Peyer's patch (tissue), 4 donors: ENCODE measurements around the gene VSTM2B. TPM values are rescaled to one million over a fixed set of nuclear protein-coding genes. Genes with fewer than 3 reads are reported as not detected.

ENCODE experiments used
- DNase-seq, 3 donors: peaks; one replicate each; pipeline ENCODE4 v3.0.0-alpha.2; 2017 to 2019
- H3K27ac ChIP-seq, 4 donors: fragments of 200-600 bp; sonication (generic); one replicate each; pipeline ENCODE4 v1.5.1; 2016 to 2019
- H3K27me3 ChIP-seq, 2 donors: fragments of 200-600 bp; sonication (generic); one replicate each; pipeline ENCODE4 v1.5.1; 2019
- H3K36me3 ChIP-seq, 3 donors: fragments of 200-600 bp; sonication (generic); one replicate each; pipeline ENCODE4 v1.5.1; 2016 to 2019
- H3K4me1 ChIP-seq, 4 donors: fragments of 200-600 bp; sonication (generic); one replicate each; pipeline ENCODE4 v1.5.1; 2016 to 2019
- H3K4me3 ChIP-seq, 4 donors: fragments of 200-600 bp; sonication (generic); 1 replicate in 3 of 4; 2 replicates in 1 of 4; pipeline ENCODE4 v1.5.1; 2016 to 2019; ENCODE audit warnings: mild to moderate bottlenecking in 1 of 4
- H3K9me3 ChIP-seq, 4 donors: fragments of 200-600 bp; sonication (generic); one replicate each; pipeline ENCODE4 v1.5.1; 2016 to 2019; ENCODE audit warnings: mild to moderate bottlenecking in 1 of 4
- CTCF ChIP-seq, 6 experiments: fragments of 450-650 bp in 4 of 6; fragments of 200-600 bp in 2 of 6; sonication (generic) in 1 of 6; IDR thresholded peaks; one replicate each; pipeline ENCODE4 v1.5.1; 2017 to 2019; ENCODE audit warnings: antibody characterized with exemption in 6 of 6, mild to moderate bottlenecking in 3 of 6, moderate library complexity in 1 of 6
- POLR2A ChIP-seq, 2 donors: fragments of 450-650 bp; IDR thresholded peaks; one replicate each; pipeline ENCODE4 v1.5.1; 2017; ENCODE audit warnings: antibody characterized with exemption in 2 of 2, mild to moderate bottlenecking in 2 of 2, moderate library complexity in 2 of 2
- total RNA-seq, 4 donors: library from RNA; depleted of rRNA; stranded (reverse); fragments of >200 nt; gene quantifications; one replicate each; pipeline ENCODE4 v1.1.0, GENCODE V29; 2016

VSTM2B gene
- total RNA-seq, 4 donors from 2014 or later, result not detected

- Histone ChIP-seq H3K4me1 (no peaks in the 10 kb centered on the region), H3K36me3 (no peaks in the 10 kb centered on the region), H3K9me3 (no peaks in the 10 kb centered on the region), H3K4me3 (no peak overlapping the region), H3K27ac (no peak overlapping the region), H3K27me3 (no peaks in the 10 kb centered on the region)
- no peak for TF ChIP-seq CTCF (IDR thresholded peaks at IDR 0.05)
- DNase-seq, result no peak
Observed at GRCh38 chr19:29514525-29515232, 11.1 kb upstream of the VSTM2B start.

GRCh38 chr19:29515233-29515619 is 10.6 kb upstream of the VSTM2B start:
- no peak overlapping the region for H3K27ac ChIP-seq
- no peaks in the 10 kb centered on the region for H3K36me3 ChIP-seq
- no peak for DNase-seq
- TF ChIP-seq POLR2A (IDR thresholded peaks at IDR 0.05) (no peak), CTCF (IDR thresholded peaks at IDR 0.05) (no peak)
- no peak overlapping the region for H3K4me3 ChIP-seq
- H3K4me1 ChIP-seq, result no peaks in the 10 kb centered on the region
- no peaks in the 10 kb centered on the region for H3K27me3 ChIP-seq
- no peaks in the 10 kb centered on the region for H3K9me3 ChIP-seq

- DNase-seq, result peak in 1 of 3 donors; percentile 7
- Histone ChIP-seq H3K27me3 (no peaks in the 10 kb centered on the region), H3K9me3 (no peaks in the 10 kb centered on the region), H3K4me3 (no peak overlapping the region), H3K36me3 (no peaks in the 10 kb centered on the region), H3K4me1 (no peaks in the 10 kb centered on the region), H3K27ac (no peak overlapping the region)
- TF ChIP-seq CTCF (IDR thresholded peaks at IDR 0.05), result no peak
- no peak for TF ChIP-seq POLR2A (IDR thresholded peaks at IDR 0.05)
Observed at GRCh38 chr19:29515706-29516357, 10.0 kb upstream of the VSTM2B start.

- Histone ChIP-seq H3K27me3 (no peaks in the 10 kb centered on the region), H3K27ac (no peak overlapping the region)
- no peak for TF ChIP-seq POLR2A (IDR thresholded peaks at IDR 0.05)
- no peak for TF ChIP-seq CTCF (IDR thresholded peaks at IDR 0.05)
Observed at GRCh38 chr19:29516358-29516725, 9.5 kb upstream of the VSTM2B start.

GRCh38 chr19:29516821-29517395 is 8.9 kb upstream of the VSTM2B start:
- TF ChIP-seq POLR2A (IDR thresholded peaks at IDR 0.05) (no peak), CTCF (IDR thresholded peaks at IDR 0.05) (no peak)
- no peaks in the 10 kb centered on the region for H3K27me3 ChIP-seq

More at GRCh38 chr19:29516358-29516725, 9.5 kb upstream of the VSTM2B start:
- Histone ChIP-seq H3K4me1 (no peaks in the 10 kb centered on the region), H3K36me3 (no peaks in the 10 kb centered on the region), H3K9me3 (no peaks in the 10 kb centered on the region), H3K4me3 (no peak overlapping the region)
- peak in 1 of 3 donors; percentile 27 for DNase-seq

More at GRCh38 chr19:29516821-29517395, 8.9 kb upstream of the VSTM2B start:
- DNase-seq, result peak in 1 of 3 donors; percentile 38
- Histone ChIP-seq H3K4me3 (no peak overlapping the region), H3K4me1 (no peaks in the 10 kb centered on the region), H3K36me3 (no peaks in the 10 kb centered on the region), H3K27ac (no peak overlapping the region), H3K9me3 (no peaks in the 10 kb centered on the region)
